Activated naive CD8-positive, alpha-beta T cell treated with anti-CD3 and anti-CD28 coated beads for 36 hours (primary cell): ENCODE results near the gene DOCK2. TPM values are rescaled to one million over a fixed set of nuclear protein-coding genes. Genes with fewer than 3 reads are reported as not detected.

Source experiments
- DNase-seq: peaks from one replicate; pipeline ENCODE4 v3.0.0; 2021
- H3K27ac Mint-ChIP-seq: one replicate; pipeline ENCODE4 v1.8.0; 2022; ENCODE audit warnings: mild to moderate bottlenecking, moderate library complexity, mixed read lengths
- H3K27me3 Mint-ChIP-seq: one replicate; pipeline ENCODE4 v1.8.0; 2022; ENCODE audit warnings: mild to moderate bottlenecking, mixed read lengths
- H3K36me3 Mint-ChIP-seq: one replicate; pipeline ENCODE4 v1.8.0; 2021; ENCODE audit warnings: mild to moderate bottlenecking, mixed read lengths
- H3K4me1 Mint-ChIP-seq: one replicate; pipeline ENCODE4 v1.8.0; 2021; ENCODE audit warnings: mixed read lengths
- H3K4me3 Mint-ChIP-seq: one replicate; pipeline ENCODE4 v1.8.0; 2022; ENCODE audit warnings: mild to moderate bottlenecking, moderate library complexity, mixed read lengths
- H3K9me3 Mint-ChIP-seq: one replicate; pipeline ENCODE4 v1.8.0; 2022; ENCODE audit warnings: mixed read lengths
- total RNA-seq, 2 experiments: library from RNA; stranded (reverse); gene quantifications; one replicate each; pipeline ENCODE4 v1.2.3, GENCODE V29; 2021

Gene DOCK2
- total RNA-seq, 2 experiments from 2014 or later = 149 TPM

GRCh38 chr5:170131235-170131634 lies 494.2 kb downstream of the DOCK2 start:
- H3K27me3 Mint-ChIP-seq = peaks cover 23% of the 10 kb centered on the region
- H3K36me3 Mint-ChIP-seq = peaks cover under 1% of the 10 kb centered on the region
- no peak for DNase-seq
- no peak overlapping the region for H3K27ac Mint-ChIP-seq
- no peaks in the 10 kb centered on the region for H3K4me1 Mint-ChIP-seq
- H3K4me3 Mint-ChIP-seq = no peak overlapping the region
- peaks cover 9% of the 10 kb centered on the region for H3K9me3 Mint-ChIP-seq

GRCh38 chr5:170132269-170132975 lies 495.3 kb downstream of the DOCK2 start:
- H3K27ac Mint-ChIP-seq = no peak overlapping the region
- H3K4me3 Mint-ChIP-seq = no peak overlapping the region
- no peaks in the 10 kb centered on the region for H3K36me3 Mint-ChIP-seq
- H3K4me1 Mint-ChIP-seq = no peaks in the 10 kb centered on the region
- H3K9me3 Mint-ChIP-seq = no peaks in the 10 kb centered on the region
- no peak for DNase-seq
- peaks cover 12% of the 10 kb centered on the region for H3K27me3 Mint-ChIP-seq

Other genes with a start within 250 kb of the DOCK2 start
- 10 to 100 TPM; 50.4 to 52.5 TPM for gene SPDL1, start 53.5 kb upstream of the DOCK2 start, total RNA-seq